H1 (cell line): ENCODE data around the gene TGM2. TPM values are rescaled to one million over a fixed set of nuclear protein-coding genes. Genes with fewer than 3 reads are reported as not detected.

Experiments used
- BACH1 ChIP-seq: IDR thresholded peaks from 2 replicates; pipeline ENCODE4 v1.6.1; 2012; ENCODE audit warnings: low read length, improper control_type of control experiment
- HDAC6 ChIP-seq: IDR thresholded peaks from one replicate; pipeline ENCODE4 v1.7.1; 2012; ENCODE audit warnings: low read depth, mild to moderate bottlenecking, inconsistent platforms, low read length, moderate library complexity
- KDM5A ChIP-seq: fragments of 200-600 bp; IDR thresholded peaks from 2 replicates; pipeline ENCODE4 v1.7.1; 2012; ENCODE audit warnings: mild to moderate bottlenecking, low read length, inconsistent platforms, mixed read lengths
- MAFK ChIP-seq: IDR thresholded peaks from 2 replicates; pipeline ENCODE4 v1.6.1; 2012; ENCODE audit warnings: low read depth, mild to moderate bottlenecking, improper control_type of control experiment, low read length
- SP4 ChIP-seq: IDR thresholded peaks from 2 replicates; pipeline ENCODE4 v1.6.1; 2012; ENCODE audit warnings: low read length, inconsistent platforms
- TBP ChIP-seq: IDR thresholded peaks from 2 replicates; pipeline ENCODE4 v1.6.1; 2011; ENCODE audit warnings: low read depth, low read length, improper control_type of control experiment
- ZNF274 ChIP-seq: IDR thresholded peaks from 2 replicates; pipeline ENCODE4 v1.7.0; 2012; ENCODE audit warnings: low read length, borderline replicate concordance; ENCODE audit errors: extremely low read depth
- polyA plus RNA-seq, 7 experiments: library from polyadenylated mRNA; depleted of rRNA in 3 of 7; stranded (reverse) in 5 of 7; unstranded in 2 of 7; fragments of >200 nt in 5 of 7; fragments of 200-250 nt in 2 of 7; gene quantifications; 1 replicate in 5 of 7; 2 replicates in 1 of 7; 4 replicates in 1 of 7; pipeline versions ENCODE4 v1.2.1 to v1.2.3, GENCODE V29; 2011 to 2013; ENCODE audit warnings: missing spikeins in 2 of 7, mixed read lengths in 2 of 7
- total RNA-seq: library from RNA; stranded (reverse); fragmentation: NEBNext Ultra II Directional; extraction: Animal tissue kit (Norgen Biotek cat#: 25700); gene quantifications from 2 replicates; pipeline ENCODE4 v1.2.1, GENCODE V29; 2021
- TF ChIP-seq, protein P1 (sequence below): fragments of 300-600 bp; sonication (generic); IDR thresholded peaks from 2 replicates; pipeline ENCODE4 v1.7.1; 2012; ENCODE audit warnings: low read length, moderate library complexity, mild to moderate bottlenecking, inconsistent platforms; ENCODE audit not compliant: insufficient replicate concordance

The TGM2 gene
- total and polyA plus RNA-seq, 2 of the 8 experiments (the other 6 are each of a cell fraction or from before 2014, with no cell fraction given) = 0.86 to 1.0 TPM

GRCh38 chr20:38139156-38139912 lies 25.7 kb downstream of the TGM2 start (continued):
- TF ChIP-seq ZNF274 (no peak), HDAC6 (no peak), BACH1 (no peak), TBP (no peak), MAFK (no peak), SP4 (no peak), KDM5A (no peak)
- TF ChIP-seq, protein P1, sequence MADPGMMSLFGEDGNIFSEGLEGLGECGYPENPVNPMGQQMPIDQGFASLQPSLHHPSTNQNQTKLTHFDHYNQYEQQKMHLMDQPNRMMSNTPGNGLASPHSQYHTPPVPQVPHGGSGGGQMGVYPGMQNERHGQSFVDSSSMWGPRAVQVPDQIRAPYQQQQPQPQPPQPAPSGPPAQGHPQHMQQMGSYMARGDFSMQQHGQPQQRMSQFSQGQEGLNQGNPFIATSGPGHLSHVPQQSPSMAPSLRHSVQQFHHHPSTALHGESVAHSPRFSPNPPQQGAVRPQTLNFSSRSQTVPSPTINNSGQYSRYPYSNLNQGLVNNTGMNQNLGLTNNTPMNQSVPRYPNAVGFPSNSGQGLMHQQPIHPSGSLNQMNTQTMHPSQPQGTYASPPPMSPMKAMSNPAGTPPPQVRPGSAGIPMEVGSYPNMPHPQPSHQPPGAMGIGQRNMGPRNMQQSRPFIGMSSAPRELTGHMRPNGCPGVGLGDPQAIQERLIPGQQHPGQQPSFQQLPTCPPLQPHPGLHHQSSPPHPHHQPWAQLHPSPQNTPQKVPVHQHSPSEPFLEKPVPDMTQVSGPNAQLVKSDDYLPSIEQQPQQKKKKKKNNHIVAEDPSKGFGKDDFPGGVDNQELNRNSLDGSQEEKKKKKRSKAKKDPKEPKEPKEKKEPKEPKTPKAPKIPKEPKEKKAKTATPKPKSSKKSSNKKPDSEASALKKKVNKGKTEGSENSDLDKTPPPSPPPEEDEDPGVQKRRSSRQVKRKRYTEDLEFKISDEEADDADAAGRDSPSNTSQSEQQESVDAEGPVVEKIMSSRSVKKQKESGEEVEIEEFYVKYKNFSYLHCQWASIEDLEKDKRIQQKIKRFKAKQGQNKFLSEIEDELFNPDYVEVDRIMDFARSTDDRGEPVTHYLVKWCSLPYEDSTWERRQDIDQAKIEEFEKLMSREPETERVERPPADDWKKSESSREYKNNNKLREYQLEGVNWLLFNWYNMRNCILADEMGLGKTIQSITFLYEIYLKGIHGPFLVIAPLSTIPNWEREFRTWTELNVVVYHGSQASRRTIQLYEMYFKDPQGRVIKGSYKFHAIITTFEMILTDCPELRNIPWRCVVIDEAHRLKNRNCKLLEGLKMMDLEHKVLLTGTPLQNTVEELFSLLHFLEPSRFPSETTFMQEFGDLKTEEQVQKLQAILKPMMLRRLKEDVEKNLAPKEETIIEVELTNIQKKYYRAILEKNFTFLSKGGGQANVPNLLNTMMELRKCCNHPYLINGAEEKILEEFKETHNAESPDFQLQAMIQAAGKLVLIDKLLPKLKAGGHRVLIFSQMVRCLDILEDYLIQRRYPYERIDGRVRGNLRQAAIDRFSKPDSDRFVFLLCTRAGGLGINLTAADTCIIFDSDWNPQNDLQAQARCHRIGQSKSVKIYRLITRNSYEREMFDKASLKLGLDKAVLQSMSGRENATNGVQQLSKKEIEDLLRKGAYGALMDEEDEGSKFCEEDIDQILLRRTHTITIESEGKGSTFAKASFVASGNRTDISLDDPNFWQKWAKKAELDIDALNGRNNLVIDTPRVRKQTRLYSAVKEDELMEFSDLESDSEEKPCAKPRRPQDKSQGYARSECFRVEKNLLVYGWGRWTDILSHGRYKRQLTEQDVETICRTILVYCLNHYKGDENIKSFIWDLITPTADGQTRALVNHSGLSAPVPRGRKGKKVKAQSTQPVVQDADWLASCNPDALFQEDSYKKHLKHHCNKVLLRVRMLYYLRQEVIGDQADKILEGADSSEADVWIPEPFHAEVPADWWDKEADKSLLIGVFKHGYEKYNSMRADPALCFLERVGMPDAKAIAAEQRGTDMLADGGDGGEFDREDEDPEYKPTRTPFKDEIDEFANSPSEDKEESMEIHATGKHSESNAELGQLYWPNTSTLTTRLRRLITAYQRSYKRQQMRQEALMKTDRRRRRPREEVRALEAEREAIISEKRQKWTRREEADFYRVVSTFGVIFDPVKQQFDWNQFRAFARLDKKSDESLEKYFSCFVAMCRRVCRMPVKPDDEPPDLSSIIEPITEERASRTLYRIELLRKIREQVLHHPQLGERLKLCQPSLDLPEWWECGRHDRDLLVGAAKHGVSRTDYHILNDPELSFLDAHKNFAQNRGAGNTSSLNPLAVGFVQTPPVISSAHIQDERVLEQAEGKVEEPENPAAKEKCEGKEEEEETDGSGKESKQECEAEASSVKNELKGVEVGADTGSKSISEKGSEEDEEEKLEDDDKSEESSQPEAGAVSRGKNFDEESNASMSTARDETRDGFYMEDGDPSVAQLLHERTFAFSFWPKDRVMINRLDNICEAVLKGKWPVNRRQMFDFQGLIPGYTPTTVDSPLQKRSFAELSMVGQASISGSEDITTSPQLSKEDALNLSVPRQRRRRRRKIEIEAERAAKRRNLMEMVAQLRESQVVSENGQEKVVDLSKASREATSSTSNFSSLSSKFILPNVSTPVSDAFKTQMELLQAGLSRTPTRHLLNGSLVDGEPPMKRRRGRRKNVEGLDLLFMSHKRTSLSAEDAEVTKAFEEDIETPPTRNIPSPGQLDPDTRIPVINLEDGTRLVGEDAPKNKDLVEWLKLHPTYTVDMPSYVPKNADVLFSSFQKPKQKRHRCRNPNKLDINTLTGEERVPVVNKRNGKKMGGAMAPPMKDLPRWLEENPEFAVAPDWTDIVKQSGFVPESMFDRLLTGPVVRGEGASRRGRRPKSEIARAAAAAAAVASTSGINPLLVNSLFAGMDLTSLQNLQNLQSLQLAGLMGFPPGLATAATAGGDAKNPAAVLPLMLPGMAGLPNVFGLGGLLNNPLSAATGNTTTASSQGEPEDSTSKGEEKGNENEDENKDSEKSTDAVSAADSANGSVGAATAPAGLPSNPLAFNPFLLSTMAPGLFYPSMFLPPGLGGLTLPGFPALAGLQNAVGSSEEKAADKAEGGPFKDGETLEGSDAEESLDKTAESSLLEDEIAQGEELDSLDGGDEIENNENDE = no peak
